NCI-H146 (cell line): ENCODE data around the gene TNFAIP2.
"Not testable (repeated sequence)": the region's sequence is repeated elsewhere in the genome, so short reads cannot be mapped to it uniquely, and the experiment has no call there.

ENCODE experiments used
- DNase-seq: peaks from one replicate; lab custom pipeline; 2025; lab: John Stamatoyannopoulos, UW

The TNFAIP2 gene

DNA sequence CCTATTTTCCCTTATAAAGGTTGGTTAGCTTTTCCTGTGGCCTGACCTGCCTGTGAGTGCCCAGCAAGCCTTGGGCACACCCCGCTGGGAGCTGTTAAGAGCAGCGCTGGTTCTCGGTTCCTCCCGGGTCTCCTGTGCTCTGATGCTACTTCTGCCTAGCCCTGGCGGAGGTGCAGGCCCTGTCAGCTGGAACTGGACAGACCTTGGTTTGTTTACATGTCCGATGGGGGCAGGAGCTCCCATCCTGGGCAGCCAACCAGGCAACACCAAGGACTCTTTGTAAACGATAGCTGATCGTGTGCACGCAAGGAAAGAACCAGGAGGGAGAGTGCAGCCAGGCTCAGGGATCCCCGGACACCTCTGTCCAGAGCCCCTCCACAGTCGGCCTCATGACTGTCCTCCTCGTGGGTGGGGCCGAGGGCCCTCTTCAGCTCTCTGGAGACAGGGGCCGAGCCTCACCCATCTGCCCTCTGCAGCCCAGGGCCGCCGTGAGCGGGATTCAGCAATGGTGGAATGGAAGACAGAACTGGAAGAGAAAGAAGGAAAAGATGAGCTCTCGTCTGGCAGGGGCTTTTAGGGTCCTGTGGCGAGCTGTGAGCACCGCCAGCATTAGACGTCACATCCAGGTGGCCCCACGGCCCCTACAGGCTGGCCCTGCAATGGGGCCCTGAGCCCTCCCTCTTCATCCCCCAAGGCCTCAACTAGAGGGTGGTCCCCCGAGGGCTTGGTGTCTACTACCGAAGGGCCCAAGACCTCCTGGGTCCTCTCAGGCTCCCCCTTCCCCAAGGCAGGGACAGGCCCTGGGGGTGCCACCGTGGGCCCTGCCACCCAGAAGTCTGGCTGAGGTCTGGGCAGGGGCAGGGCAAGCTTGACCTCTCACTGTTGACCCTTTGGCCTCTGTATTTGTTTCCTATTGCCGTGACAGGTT lies 12.3 kb downstream of the TNFAIP2 start:
- no peak for DNase-seq

- no peak for DNase-seq
Observed at GRCh38 chr14:103136388-103137271, 13.4 kb downstream of the TNFAIP2 start.

GRCh38 chr14:103137689-103138300 lies 14.5 kb downstream of the TNFAIP2 start:
- no peak for DNase-seq

GRCh38 chr14:103138301-103139131 lies 15.3 kb downstream of the TNFAIP2 start:
- peak; percentile 41 for DNase-seq

DNA sequence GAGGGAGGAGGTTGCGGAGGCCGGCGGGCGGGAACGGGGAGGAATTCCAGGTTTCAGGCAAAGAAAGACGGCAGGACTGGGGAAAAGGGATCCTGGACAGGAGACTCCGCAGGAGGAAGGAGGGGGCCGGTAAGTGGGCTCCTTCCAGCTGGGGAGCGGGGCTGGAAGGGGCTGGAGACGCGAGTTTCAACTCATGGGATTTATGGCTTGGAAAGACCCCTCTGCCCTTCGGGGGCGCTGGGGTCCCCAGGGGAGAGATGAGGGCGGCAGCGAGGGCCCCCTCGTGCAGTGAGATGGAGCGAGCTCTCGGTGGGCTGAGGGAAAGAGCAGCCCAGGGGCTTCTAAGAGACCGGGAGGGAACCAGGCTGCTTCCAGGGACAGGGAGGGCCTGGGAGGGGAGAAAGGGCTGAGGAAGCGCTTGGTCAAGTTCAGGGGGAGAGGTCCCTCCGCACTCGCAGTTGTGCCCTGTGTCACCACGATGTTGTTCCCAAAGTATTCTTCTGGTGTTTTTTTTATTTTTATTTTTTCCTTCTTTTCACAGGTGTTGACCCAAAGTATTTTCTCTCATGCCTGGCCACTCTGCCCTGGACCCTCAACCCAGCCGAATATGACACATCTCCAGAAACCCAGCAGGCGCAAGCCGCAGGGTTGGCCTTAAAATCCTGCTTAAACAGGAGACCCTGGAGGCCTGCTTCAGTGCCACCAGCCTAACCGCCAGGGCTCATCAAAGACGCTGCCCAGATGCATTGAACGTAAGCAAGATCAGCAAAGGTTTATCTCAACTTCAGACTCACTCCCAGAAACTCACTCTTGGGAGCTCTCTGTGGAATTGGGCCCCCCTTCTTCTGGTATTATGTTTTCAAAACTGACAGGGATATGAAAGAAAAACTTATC lies 16.1 kb downstream of the TNFAIP2 start:
- DNase-seq = no peak

GRCh38 chr14:103140316-103141109 lies 17.3 kb downstream of the TNFAIP2 start:
- no peak for DNase-seq

DNA sequence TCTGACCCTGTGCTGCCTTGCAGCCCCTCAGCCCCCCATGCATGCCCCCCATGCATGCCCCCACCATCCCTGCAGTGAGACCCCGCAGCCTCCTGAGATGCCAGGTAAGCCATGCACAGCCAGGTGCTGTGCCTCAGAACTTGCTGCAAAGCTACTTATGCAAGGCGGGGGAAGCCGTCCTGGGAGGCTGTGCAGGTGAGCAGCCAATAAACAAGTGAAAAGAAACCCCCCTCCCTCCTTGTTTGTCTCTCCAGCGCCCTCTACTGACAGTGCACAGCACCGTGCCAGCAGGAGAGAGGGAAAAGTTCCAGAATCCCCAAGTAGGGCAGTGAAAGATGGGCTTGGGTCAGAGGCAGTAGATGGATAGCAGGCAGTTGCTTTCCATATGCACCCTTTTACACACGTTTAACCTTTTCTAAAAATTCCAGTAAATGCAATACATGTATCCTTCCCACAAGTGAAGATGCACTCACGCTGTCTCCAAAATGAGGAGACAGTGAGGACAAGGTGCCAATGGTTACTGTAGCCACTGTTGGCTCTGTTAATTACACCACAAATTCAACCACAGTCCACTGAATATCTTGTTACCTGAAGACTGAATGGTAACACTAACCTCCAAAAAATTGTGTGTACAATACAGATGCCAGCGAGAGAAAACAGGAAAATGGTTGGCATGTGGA lies 18.0 kb downstream of the TNFAIP2 start:
- no peak for DNase-seq

DNA sequence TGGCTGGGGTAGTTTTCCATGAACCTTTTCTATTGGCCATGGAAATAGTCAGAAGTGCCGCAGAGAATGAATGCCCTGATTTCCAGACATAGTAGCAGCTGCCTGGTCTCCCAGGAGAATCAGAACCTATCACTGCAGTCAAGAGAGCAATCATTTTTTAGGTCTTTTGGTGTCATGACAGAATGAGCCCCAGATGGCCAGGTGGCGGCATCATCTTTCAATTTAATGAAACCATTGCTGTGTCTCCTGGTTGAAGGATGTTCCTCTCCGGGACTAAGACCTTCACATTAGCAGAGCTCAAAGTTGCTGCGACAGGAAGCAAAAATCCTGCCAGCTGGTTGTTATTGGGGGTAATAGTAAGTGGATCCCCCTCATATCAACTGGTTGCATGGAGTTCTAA lies 18.8 kb downstream of the TNFAIP2 start:
- no peak for DNase-seq

DNA sequence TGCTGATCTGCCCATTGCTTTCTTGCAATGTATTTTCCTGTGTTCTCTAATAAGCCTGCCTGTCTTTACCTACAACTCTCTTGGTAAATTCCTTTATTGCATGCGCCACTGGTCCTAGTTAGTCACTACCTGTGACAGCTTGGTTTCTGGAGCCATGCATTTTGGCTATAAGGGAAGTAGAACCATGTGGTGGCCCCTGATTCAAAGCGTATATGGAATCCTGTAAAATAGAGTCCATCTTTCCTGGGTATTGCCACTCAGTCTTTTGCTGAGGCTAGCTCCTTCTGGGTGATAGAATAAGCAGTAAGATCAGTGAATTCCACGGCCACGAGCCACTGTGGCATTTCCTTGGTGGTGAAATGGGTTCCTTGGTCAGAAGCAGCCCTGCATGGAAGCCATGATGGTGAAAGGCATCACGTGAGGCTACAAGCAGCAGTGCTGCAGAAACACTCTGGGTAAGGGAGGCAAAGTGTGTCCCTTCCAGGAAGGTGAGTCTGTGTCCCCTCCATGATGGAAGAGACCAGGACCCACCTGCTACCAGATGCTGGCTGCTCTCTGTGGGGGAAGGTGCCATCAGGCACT lies 19.6 kb downstream of the TNFAIP2 start:
- no peak for DNase-seq

- no peak for DNase-seq
Observed at GRCh38 chr14:103143506-103143905, 20.2 kb downstream of the TNFAIP2 start.

GRCh38 chr14:103144085-103144484 lies 20.8 kb downstream of the TNFAIP2 start:
- DNase-seq = no peak

DNA sequence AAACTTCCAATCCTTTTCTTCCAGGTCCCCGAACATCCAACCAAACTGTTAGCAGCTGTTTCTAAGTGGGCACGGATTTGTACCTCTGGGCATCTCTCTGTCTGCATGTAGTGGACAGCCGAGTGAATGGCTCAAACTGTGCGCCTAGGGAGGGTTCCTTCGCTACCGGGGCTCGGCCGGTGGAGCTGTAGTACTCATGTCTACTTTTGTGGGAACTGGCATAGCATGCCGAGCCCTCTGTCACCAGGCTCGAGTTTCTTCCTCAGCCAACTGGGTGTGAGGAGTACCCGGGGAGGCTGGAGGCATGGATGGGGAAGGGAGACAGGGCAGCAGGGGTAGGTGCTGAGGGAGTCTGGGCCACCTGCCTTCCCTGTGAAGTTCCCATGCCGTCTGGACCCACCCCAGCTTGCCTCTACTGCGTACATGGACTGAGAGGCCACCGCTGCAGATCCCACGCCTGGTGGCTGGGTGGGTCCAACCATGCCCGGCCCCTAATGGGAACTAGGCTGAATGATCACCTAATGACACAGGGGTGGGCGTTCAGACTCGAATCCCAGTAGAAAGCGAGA lies 23.0 kb downstream of the TNFAIP2 start:
- no peak for DNase-seq

DNA sequence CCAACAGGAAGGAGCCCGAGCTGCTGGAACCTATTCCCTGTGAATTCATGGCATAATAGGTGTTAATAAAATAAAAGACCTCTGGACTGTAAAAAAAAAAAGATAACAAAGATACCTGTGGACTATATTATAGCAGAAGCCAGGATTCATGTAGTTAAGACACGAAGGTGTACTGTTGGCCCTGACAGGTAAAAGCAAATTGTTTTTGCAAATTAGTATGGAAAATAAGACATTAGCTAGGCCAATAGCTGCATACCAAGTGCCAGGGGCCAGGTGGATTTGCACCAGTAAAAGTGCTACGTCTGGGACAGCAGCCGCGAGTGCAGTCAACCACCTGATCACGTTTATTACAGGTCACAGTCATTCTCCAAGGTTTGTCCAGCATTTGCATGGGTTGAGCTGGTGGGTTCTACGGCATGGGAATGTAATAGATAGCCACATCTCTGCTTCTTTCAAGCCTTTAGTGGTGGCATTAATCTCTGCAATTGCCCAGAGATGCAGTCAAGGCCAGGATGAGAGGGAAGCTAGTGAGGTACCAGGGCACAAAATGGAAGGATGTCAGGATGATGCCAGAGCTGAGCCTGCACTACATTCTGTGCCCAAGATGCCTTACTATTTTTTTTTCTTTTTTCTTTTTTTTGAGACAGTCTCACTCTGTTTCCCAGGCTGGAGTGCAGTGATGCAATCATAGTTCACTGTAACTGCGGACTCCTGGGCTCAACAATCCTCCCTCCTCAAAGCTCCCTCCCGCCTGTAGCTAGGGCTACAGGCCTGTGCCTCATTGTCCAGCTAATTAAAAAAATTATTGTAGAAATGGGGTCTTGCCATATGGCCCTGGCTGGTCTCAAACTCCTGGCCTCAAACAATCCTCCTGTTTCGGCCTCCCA lies 26.3 kb downstream of the TNFAIP2 start:
- DNase-seq = no peak

GRCh38 chr14:103151270-103151945 lies 28.1 kb downstream of the TNFAIP2 start:
- DNase-seq = no peak

DNA sequence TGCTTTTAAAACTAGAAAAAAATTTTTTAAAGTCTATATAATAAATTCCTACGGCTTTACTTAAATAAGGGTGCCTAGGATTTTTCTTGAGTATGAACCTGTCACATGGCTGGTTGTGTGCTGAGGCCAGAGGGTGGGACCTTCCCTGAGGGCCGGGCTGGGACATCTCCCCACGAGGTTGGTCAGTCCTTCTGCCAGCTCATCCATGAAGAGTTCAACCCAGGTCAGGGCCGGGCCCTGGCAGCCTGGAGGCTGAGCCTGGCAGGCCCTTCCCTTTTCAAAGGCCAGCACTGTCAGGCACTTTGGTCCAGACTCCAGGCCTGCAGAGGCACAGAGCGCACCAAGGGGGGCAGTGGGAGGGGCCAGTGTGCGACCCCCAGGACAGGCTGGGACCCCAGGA lies 31.7 kb downstream of the TNFAIP2 start:
- no peak for DNase-seq

DNA sequence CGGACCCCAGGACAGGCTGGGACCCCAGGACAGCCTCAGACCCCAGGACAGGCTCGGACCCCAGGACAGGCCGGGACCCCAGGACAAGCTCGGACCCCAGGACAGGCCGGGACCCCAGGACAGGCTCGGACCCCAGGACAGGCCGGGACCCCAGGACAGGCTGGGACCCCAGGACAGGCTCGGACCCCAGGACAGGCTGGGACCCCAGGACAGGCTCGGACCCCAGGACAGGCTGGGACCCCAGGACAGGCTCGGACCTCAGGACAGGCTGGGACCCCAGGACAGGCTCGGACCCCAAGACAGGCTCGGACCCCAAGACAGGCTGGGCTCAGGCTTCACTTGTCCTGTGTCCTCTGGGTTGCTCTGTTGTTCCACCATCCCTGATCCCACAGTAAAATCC lies 32.2 kb downstream of the TNFAIP2 start:
- DNase-seq = not testable (repeated sequence)
